Right lung (tissue), 5 donors: ENCODE data around the gene PDLIM5. TPM values are rescaled to one million over a fixed set of nuclear protein-coding genes. Genes with fewer than 3 reads are reported as not detected.

Source experiments
- DNase-seq, 2 donors: peaks; one replicate each; pipeline ENCODE4 v3.0.0-alpha.2; 2013
- polyA plus RNA-seq, 5 donors: library from polyadenylated mRNA; unstranded; fragments of 120-200 nt; gene quantifications; one replicate each; pipeline versions ENCODE4 v1.2.1 to v1.2.3, GENCODE V29; 2013; ENCODE audit warnings: inconsistent platforms in 1 of 5, low replicate concordance in 1 of 5; ENCODE audit not compliant: insufficient read length in 5 of 5, insufficient read depth in 1 of 5

Gene PDLIM5
- polyA plus RNA-seq, 5 donors: 19.1 to 21.9 (median 19.3) TPM

DNA sequence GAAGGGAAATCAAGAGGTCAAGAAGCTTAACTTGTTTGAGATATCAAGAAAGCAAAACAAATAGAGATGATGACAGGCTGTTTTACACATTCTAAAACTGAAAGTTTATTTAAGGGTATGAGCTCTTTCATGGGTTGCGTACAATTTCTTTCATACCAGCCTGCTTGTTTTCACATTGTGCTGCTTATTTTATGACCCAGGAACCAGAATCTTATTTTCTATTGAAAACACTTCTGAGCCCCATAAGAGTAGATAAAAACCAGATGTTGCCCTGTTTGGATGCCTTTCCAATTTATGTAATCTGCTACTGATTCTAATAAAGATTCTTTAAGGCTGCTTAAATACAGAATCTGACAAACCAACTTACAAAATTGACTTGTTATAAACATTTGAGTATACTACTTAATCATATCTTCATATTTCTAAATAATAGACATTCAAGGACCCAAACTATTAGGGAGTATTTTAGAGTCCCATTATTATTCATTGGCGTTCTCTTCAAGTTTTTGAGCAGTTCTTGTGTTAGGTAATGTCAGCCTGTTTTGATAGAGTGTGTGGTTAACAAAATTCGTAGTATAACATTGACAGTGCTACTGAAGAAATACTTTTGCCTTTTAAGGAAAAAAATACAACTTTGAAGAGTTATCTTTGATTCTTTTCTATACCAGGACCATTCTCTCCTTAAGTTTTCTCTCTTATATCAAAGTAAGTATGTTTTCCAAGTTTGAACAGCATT, 74.4 kb downstream of the PDLIM5 start:
- DNase-seq: no peak

DNA sequence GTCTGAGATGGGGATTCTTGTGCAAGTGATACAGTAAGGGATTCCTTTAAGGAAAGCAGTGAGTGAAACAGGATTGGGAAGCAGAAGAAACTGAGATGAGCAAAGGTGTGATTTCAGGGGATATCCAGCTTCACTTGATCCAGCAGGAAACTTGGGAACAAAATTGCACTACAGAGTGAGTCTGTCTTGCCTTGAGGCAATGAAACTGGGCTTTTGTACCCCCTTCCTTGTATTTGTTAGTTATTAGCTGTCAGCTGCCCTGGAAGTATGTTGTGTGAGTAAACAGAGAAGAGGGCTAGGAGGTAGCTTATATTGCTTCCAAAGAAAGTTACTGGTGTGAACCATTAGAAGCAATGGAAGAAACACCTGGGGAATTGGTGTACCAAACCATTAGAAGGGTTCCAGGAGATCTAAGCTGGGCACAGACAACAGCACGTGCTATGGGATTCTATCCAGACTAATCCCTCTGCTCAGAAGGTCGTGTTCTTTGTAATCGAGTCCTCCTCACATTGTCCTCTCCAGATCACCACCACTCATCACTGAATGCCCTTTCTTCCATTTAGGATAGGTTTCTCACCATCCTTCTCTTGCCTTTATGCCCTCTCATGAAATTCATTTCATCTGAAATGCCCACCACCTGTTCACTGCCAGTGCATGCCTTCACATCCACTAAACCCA, 76.0 kb downstream of the PDLIM5 start:
- DNase-seq: no peak

DNA sequence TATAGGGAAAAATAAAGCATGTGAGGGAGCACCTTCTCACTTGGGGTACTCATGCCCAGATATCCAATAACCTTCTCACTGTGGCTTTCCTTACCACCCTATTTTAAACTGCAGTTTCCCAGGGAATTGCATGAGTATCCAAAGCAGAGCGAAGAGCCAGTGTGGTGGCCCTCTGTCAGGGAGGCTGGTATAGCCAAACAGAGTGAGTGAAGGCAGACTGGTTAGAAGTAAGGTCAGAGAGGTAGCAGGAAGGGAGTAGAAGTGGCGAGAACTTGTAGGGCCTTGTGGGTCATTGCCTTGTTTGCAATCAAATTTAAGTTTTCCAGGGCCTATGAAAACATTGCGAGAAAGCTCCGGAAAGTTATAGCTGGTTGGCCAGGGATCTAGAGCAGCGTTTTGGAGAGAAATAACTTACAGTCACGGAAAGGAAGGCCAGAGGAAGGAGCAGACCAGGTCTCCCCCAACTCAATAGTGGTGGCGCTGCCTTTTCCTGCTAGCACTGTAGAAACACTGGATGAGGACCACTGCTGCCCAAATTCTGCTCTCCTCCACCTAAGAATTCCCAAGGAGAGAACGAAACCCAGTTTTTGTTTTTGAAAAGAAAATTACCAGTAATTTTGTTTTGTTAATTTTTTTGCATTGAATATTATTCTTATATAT, 77.2 kb downstream of the PDLIM5 start:
- DNase-seq: no peak

- no peak for DNase-seq
Measured at GRCh38 chr4:94530073-94530472, 78.3 kb downstream of the PDLIM5 start.

DNA sequence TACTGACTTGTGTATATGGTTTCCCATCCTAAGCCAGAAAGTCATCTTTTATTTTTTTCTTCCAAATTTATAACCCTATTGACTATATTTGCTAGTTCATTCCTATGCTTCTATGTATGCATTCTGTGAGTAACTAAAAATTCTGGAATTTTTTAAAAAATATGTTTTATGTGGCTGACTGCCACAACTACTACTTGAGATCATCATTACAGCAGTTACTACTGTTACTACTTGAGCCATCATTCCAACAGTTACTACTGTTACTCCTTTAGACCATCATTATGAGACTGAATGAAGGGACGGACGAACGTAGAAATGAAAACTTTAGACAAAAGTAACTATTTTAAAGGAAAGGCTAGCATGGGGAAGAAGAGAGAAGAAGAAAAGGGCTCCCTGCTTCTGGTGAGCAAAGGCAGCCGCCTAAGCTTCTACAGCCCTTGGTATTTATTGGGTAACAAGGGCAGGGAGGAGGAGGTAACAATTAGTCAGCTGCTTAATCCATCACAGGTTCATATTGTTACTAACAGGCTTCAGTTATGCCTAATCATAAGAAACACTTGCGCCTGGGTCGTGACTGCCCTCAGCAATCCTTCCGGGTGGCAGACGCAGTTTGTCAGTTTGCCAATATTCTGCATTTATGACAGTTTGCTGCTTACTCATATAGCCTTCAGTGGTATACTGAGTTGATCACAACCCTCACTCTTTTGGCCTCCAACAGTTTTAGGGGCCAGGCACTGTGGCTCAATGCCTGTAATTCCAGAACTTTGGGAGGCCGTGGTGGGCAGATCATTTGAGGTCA, 80.4 kb downstream of the PDLIM5 start:
- no peak for DNase-seq

DNA sequence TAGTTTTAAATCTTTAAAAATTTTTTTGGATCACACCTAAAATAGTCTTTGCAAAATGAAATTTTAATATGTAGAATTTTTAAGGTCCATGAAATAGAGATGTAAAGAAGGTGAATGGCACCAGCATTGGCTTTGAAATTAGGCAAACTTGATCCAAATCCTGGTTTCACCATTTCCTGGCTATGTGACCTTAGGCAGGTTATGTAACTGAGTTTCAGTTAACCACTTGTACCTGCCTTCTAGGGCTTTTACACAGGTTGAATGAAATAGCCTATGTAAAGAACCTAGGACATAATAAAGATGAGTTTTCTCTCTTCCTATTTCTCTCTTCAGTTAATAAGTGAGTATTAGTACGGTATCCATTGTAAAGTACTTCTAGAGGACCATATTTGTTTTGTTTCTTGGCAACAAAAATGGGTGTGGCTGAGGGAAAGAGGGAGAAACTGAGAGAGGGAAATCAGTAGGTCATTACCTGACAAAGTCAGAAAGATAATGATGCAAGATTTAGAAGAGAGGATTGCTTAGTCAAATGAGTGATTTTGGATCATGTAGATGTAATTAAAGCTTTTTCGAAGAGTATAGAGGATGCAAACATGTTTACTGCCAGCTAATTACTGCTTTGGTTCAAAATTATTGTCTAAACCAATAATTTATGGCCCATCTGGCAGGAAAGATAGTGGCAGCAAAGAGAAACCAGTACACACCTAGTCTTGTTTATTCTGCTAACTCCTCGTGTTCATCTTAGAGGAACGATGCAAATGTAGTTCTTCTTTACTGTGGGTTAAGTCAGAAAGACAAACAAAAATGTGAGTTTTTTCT, 81.9 kb downstream of the PDLIM5 start:
- DNase-seq: no peak

GRCh38 chr4:94534401-94535312, 82.9 kb downstream of the PDLIM5 start:
- no peak for DNase-seq

DNA sequence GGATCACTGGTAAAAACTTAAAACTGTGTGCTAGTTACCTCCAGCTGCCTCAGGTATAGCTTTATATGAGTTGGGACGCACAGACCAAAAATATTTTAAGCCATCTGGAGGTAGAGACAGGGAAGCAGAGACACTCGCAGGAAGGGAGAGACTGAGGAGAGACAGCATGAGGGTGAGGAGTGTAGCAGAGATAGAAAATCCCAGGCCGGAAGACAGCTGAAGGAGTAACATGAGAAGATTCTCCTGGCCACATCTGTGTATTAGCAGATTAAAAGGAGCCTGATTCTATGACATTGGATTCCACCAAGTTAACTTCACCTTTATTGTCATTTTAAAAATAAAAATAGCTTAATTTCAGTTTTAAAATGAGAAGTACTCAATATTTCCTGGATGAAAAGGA, 84.3 kb downstream of the PDLIM5 start:
- no peak for DNase-seq

- DNase-seq: no peak
Measured at GRCh38 chr4:94536649-94537469, 85.1 kb downstream of the PDLIM5 start.

DNA sequence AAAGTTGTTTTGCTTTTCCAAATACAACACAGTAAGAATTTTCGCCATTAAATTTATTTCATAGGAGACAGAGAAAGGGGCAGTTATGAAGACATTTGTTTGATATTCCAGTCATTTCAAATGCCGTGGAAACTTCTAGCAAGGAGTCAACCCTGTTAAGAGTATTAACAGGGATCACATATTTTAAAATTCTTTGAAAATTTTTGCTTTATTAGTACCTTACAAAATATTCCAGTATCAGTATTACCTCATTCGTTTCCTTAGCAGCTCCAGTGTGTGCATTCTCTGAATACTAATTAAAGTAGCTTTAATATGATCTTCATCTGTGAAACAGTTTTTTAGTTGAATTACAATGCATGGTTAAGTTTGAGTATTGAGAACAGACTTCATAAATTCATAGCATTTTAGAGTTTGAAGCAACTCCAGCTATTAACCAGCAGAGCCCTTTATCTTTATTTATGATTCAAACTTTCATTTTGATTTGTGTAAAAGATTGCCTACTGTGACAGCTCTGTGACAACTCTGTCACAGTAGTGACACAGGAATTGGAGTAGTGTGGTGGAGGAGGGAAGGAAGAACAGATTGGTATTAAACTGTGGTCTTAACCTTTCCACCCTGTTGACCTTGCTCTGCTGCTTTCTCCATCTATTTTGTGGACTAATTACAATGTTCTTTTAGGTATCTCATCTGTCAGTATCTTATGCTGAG, 86.3 kb downstream of the PDLIM5 start:
- DNase-seq: no peak

DNA sequence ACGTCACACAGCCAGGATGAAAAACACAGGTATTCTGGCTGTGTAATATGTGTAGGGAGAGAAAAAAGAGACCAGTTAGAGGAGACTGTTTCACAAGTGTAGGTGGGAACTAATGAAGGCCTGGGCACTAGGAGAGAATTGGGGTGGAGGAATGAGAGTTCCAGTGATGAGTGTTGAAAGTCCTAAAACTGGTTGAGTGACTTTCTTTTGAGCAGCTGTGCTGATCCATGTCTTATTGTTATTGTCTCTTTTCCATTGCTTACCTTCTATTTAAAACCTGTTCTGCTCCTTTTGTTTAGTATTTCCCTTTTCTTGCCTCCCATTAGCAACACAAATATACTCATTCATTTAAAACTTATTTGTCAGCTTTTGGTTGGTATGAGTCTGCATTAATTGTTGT, 88.7 kb downstream of the PDLIM5 start:
- DNase-seq: no peak

DNA sequence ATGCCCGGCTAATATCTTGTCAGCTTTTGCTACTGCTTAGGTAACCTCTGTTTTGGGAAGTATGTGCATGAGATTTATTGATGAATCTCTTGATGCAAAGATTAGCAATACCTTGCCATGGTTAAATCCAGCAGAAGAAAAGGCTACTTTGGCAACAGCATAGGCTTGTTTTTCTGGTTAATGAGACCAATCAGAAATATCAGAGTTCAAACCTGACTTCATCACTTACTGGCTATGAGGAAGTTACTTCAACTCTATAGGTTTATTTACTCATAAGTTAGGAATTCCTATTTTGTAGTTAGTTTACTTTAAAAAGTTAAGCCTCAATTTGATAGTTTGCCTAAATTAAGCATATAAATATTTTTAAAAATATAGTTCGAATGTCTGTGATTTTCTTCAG, 93.1 kb downstream of the PDLIM5 start:
- no peak for DNase-seq

DNA sequence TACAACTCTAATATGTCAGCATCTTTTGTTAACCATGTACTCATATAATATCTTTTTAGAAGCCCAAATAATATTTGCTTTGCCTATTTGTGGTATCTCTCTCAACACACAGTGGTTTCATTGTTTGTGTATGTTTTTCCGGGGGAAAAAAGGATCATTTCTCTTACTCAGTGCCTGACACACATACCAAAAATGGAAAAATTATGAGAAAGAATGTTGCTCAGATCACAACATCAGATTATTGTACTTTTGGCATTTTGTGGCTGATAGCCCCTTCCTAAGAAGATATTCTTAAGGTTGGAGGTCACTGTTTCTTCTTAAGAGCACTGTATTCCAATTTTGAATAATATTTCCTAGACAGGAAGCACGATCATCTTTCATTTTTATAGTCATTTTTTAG, 93.6 kb downstream of the PDLIM5 start:
- DNase-seq: no peak

GRCh38 chr4:94546949-94547348, 95.2 kb downstream of the PDLIM5 start:
- no peak for DNase-seq

DNA sequence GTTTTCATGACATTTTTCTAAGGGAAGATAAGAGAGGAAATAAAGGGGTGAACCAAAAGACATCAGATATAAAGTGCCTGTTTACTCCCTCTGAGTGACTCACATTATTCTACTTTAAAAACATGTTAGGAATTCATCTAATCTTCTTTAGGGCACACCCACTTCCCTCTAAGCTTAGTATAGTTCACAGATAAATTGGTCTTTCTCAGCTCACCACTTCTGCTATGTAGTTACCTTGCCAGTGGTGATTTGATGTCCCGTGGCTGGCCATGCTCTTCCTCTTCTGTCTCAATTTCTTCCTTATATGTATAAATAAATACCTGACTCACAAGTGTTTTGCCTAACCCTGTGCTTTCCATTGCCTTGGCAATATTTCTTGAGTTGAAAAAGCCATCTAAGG, 96.8 kb downstream of the PDLIM5 start:
- DNase-seq: no peak

DNA sequence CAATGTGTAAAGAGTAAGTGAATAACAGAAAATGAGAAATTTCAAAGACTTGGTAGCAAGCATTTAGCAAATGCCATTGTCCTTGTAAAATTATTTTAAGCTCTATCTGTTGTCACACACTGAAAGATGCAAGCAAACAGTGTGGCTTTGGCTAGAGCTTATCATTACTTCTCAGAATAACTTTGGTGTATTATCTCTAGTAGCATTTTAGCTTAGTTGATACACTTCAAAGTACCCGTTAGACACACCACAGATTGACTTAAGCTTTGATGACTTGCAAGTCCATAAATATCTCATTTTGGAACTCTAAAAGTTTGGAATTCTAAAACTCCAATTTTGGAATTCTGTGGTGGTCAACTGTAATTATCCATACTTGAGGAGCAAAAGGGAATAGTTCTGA, 98.6 kb downstream of the PDLIM5 start:
- DNase-seq: no peak

DNA sequence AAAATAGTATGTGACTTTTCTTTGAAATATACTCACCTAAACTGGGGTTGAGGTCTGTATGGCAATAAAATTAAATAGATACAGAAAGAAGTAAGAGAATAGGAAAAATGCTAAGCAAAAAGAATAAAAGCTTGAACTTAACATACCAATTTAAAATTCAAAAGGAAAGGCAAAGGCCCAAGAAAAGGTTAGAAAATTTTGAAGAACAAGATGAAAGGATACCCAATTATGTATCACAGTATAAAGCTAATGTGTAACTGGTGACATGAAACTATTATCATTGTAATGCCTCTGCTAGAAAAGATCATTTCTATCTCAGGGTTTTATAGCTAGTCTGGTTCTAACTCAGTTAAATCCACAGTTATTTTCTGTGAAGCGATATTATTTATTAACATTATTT, 99.1 kb downstream of the PDLIM5 start:
- no peak for DNase-seq
